ENCODE measurements around the gene AMOTL1. TPM values are rescaled to one million over a fixed set of nuclear protein-coding genes. Genes with fewer than 3 reads are reported as not detected.
A peak's percentile ranks its signal among the peaks of the same experiment; 100 is the strongest.

Gene AMOTL1
- polyA plus RNA-seq (2013), result 6.7 TPM

DNA sequence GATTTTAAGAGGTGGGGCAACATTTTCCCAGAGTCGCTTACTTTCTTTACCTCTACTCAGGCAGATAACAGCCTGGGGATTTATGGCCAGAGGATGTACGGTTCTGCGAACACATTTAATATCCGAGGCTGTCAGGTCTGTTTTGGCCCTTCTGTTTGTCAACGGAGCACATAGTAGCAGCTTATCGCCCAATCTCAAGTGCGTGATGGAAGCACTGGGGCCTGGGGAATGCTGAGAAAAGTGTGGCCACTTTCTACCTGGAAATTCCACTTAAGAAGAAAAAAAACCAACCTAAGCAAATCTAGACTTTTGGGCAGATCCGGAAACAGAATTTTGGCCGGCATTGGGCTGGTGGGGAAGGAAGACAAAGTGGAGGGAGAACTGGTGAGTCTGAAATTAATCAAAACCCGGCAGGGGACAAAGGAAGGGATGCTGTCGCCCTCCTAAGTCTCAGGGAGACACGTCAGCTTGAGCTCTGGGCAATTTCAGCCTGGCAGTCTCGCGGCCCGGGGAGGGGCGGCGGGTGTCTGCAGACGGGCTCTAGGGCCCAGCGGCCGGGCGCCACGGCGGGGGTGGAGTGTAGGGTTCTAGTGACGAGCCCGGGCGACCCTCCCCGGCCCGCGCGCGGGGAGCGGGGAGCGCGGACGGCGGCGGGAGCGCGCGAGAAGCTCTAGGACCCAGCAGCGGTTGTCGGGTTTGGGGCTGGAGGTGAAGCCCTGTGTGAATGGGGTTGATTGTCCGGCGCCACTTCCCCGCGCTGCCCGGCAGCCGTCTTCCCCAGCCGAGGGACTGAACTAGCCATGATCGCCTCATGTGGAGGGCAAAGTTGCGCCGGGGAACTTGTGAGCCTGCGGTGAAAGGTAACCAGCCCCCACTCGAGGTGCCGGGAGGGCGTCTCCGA lies at the start of gene AMOTL1:
TSS of gene AMOTL1 (plus strand) at position 656 of the 901 bp plus-strand sequence. CDS start at position 812, 156 bp downstream.
- CTCF ChIA-PET, result interaction anchor here (1.0 to 8.9 kb wide), 9 partner anchors 8 to 145 kb away, joined by 3 to 84 read pairs (median 3); no protein-coding TSS in a partner anchor
- Histone ChIP-seq H3K9me3 (ENCODE audit: control extremely low read depth in 1 of 5, control insufficient read depth in 4 of 5, insufficient read depth in 2 of 5, low read depth in 1 of 5, low read length in 4 of 5) (peaks cover 0 to 2% (median 0%) of the 10 kb centered on the region in 5 experiments), H3K4me3 (ENCODE audit: control insufficient read depth in 1 of 7, extremely low read depth in 1 of 7, insufficient read depth in 4 of 7, low read depth in 2 of 7, low read length in 6 of 7) (peak within 1 kb of the TSS; percentile 70 to 96 (median 82)), H3K36me3 (ENCODE audit: control insufficient read depth in 4 of 4, insufficient read depth in 4 of 4, low read length in 3 of 4) (no peaks in the 10 kb centered on the region), H3K4me1 (ENCODE audit: control extremely low read depth in 1 of 4, control insufficient read depth in 4 of 4, insufficient read depth in 4 of 4, low read length in 3 of 4) (peaks cover 0 to 20% (median 12%) of the 10 kb centered on the region in 4 experiments), H3K27me3 (replicated peaks in 2 of 5; ENCODE audit: control insufficient read depth in 4 of 5, insufficient read depth in 5 of 5, low read length in 4 of 5) (no peaks in the 10 kb centered on the region), H3K27ac (ENCODE audit: insufficient read depth in 1 of 2, low read depth in 1 of 2, low read length in 2 of 2, poor library complexity in 1 of 2, severe bottlenecking in 2 of 2) (peak within 1 kb of the TSS; percentile 55 to 72)
- POLR2A ChIA-PET, result interaction anchor here (0.6 to 1.3 kb wide), 3 partner anchors 11 to 59 kb away, joined by 3 to 4 read pairs (median 3); no protein-coding TSS in a partner anchor
- 2% methylated on average over 40 of the region's 57 CpGs for WGBS (ENCODE audit: insufficient coverage)
- peak; percentile 89 to 97 (median 94) for DNase-seq

GRCh38 chr11:94719876-94720275 lies 48.3 kb upstream of the AMOTL1 start:
- ChIA-PET CTCF (no interaction called here), POLR2A (no interaction called here)
- H3K27me3 ChIP-seq (replicated peaks in 2 of 5; ENCODE audit: control insufficient read depth in 4 of 5, insufficient read depth in 5 of 5, low read length in 4 of 5), result no peaks in the 10 kb centered on the region
- H3K4me3 ChIP-seq (ENCODE audit: control insufficient read depth in 1 of 7, extremely low read depth in 1 of 7, insufficient read depth in 4 of 7, low read depth in 2 of 7, low read length in 6 of 7), result no peak overlapping the region
- H3K9me3 ChIP-seq (ENCODE audit: control extremely low read depth in 1 of 5, control insufficient read depth in 4 of 5, insufficient read depth in 2 of 5, low read depth in 1 of 5, low read length in 4 of 5), result no peaks in the 10 kb centered on the region
- WGBS (ENCODE audit: insufficient coverage), result 100% methylated on average over 2 of the region's 3 CpGs
- DNase-seq, result no peak
- H3K4me1 ChIP-seq (ENCODE audit: control extremely low read depth in 1 of 4, control insufficient read depth in 4 of 4, insufficient read depth in 4 of 4, low read length in 3 of 4), result no peaks in the 10 kb centered on the region
- no peaks in the 10 kb centered on the region for H3K36me3 ChIP-seq (ENCODE audit: control insufficient read depth in 4 of 4, insufficient read depth in 4 of 4, low read length in 3 of 4)
- H3K27ac ChIP-seq (ENCODE audit: insufficient read depth in 1 of 2, low read depth in 1 of 2, low read length in 2 of 2, poor library complexity in 1 of 2, severe bottlenecking in 2 of 2), result no peak overlapping the region

- ChIA-PET CTCF (no interaction called here), POLR2A (no interaction called here)
- DNase-seq, result no peak
- H3K4me3 ChIP-seq (ENCODE audit: control insufficient read depth in 1 of 7, extremely low read depth in 1 of 7, insufficient read depth in 4 of 7, low read depth in 2 of 7, low read length in 6 of 7), result no peak overlapping the region
- H3K36me3 ChIP-seq (ENCODE audit: control insufficient read depth in 4 of 4, insufficient read depth in 4 of 4, low read length in 3 of 4), result no peaks in the 10 kb centered on the region
- H3K4me1 ChIP-seq (ENCODE audit: control extremely low read depth in 1 of 4, control insufficient read depth in 4 of 4, insufficient read depth in 4 of 4, low read length in 3 of 4), result no peaks in the 10 kb centered on the region
- no peaks in the 10 kb centered on the region for H3K9me3 ChIP-seq (ENCODE audit: control extremely low read depth in 1 of 5, control insufficient read depth in 4 of 5, insufficient read depth in 2 of 5, low read depth in 1 of 5, low read length in 4 of 5)
- H3K27me3 ChIP-seq (replicated peaks in 2 of 5; ENCODE audit: control insufficient read depth in 4 of 5, insufficient read depth in 5 of 5, low read length in 4 of 5), result no peaks in the 10 kb centered on the region
- no peak overlapping the region for H3K27ac ChIP-seq (ENCODE audit: insufficient read depth in 1 of 2, low read depth in 1 of 2, low read length in 2 of 2, poor library complexity in 1 of 2, severe bottlenecking in 2 of 2)
- WGBS (ENCODE audit: insufficient coverage), result 100% methylated on average over 1 of the region's 2 CpGs
These were observed 46.4 kb upstream of the AMOTL1 start for GRCh38 chr11:94721565-94722292.

GRCh38 chr11:94722735-94723134 lies 45.4 kb upstream of the AMOTL1 start:
- Histone ChIP-seq H3K9me3 (ENCODE audit: control extremely low read depth in 1 of 5, control insufficient read depth in 4 of 5, insufficient read depth in 2 of 5, low read depth in 1 of 5, low read length in 4 of 5) (no peaks in the 10 kb centered on the region), H3K27ac (ENCODE audit: insufficient read depth in 1 of 2, low read depth in 1 of 2, low read length in 2 of 2, poor library complexity in 1 of 2, severe bottlenecking in 2 of 2) (no peak overlapping the region), H3K36me3 (ENCODE audit: control insufficient read depth in 4 of 4, insufficient read depth in 4 of 4, low read length in 3 of 4) (no peaks in the 10 kb centered on the region), H3K4me1 (ENCODE audit: control extremely low read depth in 1 of 4, control insufficient read depth in 4 of 4, insufficient read depth in 4 of 4, low read length in 3 of 4) (no peaks in the 10 kb centered on the region), H3K4me3 (ENCODE audit: control insufficient read depth in 1 of 7, extremely low read depth in 1 of 7, insufficient read depth in 4 of 7, low read depth in 2 of 7, low read length in 6 of 7) (no peak overlapping the region), H3K27me3 (replicated peaks in 2 of 5; ENCODE audit: control insufficient read depth in 4 of 5, insufficient read depth in 5 of 5, low read length in 4 of 5) (no peaks in the 10 kb centered on the region)
- ChIA-PET POLR2A (no interaction called here), CTCF (interaction anchor here (1.8 kb wide), 1 partner anchor 18 kb away, joined by 4 read pairs; no protein-coding TSS in a partner anchor)
- DNase-seq, result no peak
- WGBS (ENCODE audit: insufficient coverage), result no CpG with 5 or more reads among the region's 1 CpG

- Histone ChIP-seq H3K27ac (ENCODE audit: insufficient read depth in 1 of 2, low read depth in 1 of 2, low read length in 2 of 2, poor library complexity in 1 of 2, severe bottlenecking in 2 of 2) (no peak overlapping the region), H3K36me3 (ENCODE audit: control insufficient read depth in 4 of 4, insufficient read depth in 4 of 4, low read length in 3 of 4) (no peaks in the 10 kb centered on the region), H3K9me3 (ENCODE audit: control extremely low read depth in 1 of 5, control insufficient read depth in 4 of 5, insufficient read depth in 2 of 5, low read depth in 1 of 5, low read length in 4 of 5) (no peaks in the 10 kb centered on the region), H3K4me3 (ENCODE audit: control insufficient read depth in 1 of 7, extremely low read depth in 1 of 7, insufficient read depth in 4 of 7, low read depth in 2 of 7, low read length in 6 of 7) (no peak overlapping the region), H3K27me3 (replicated peaks in 2 of 5; ENCODE audit: control insufficient read depth in 4 of 5, insufficient read depth in 5 of 5, low read length in 4 of 5) (no peaks in the 10 kb centered on the region), H3K4me1 (ENCODE audit: control extremely low read depth in 1 of 4, control insufficient read depth in 4 of 4, insufficient read depth in 4 of 4, low read length in 3 of 4) (no peaks in the 10 kb centered on the region)
- DNase-seq, result no peak
- ChIA-PET POLR2A (no interaction called here), CTCF (interaction anchor here (0.6 to 1.1 kb wide), 2 partner anchors 12 to 1483 kb away, joined by 3 read pairs; no protein-coding TSS in a partner anchor)
- WGBS (ENCODE audit: insufficient coverage), result 100% methylated on average over 2 of the region's 2 CpGs
These were observed 43.1 kb upstream of the AMOTL1 start for GRCh38 chr11:94725097-94725496.

GRCh38 chr11:94727819-94728218 lies 40.3 kb upstream of the AMOTL1 start:
- H3K36me3 ChIP-seq (ENCODE audit: control insufficient read depth in 4 of 4, insufficient read depth in 4 of 4, low read length in 3 of 4), result no peaks in the 10 kb centered on the region
- no peak overlapping the region for H3K27ac ChIP-seq (ENCODE audit: insufficient read depth in 1 of 2, low read depth in 1 of 2, low read length in 2 of 2, poor library complexity in 1 of 2, severe bottlenecking in 2 of 2)
- 100% methylated on average over 2 of the region's 2 CpGs for WGBS (ENCODE audit: insufficient coverage)
- peaks cover 0 to 3% (median 1%) of the 10 kb centered on the region in 4 experiments for H3K4me1 ChIP-seq (ENCODE audit: control extremely low read depth in 1 of 4, control insufficient read depth in 4 of 4, insufficient read depth in 4 of 4, low read length in 3 of 4)
- peaks cover 0 to 2% (median 0%) of the 10 kb centered on the region in 5 experiments for H3K27me3 ChIP-seq (replicated peaks in 2 of 5; ENCODE audit: control insufficient read depth in 4 of 5, insufficient read depth in 5 of 5, low read length in 4 of 5)
- DNase-seq, result no peak
- no peaks in the 10 kb centered on the region for H3K9me3 ChIP-seq (ENCODE audit: control extremely low read depth in 1 of 5, control insufficient read depth in 4 of 5, insufficient read depth in 2 of 5, low read depth in 1 of 5, low read length in 4 of 5)
- no peak overlapping the region for H3K4me3 ChIP-seq (ENCODE audit: control insufficient read depth in 1 of 7, extremely low read depth in 1 of 7, insufficient read depth in 4 of 7, low read depth in 2 of 7, low read length in 6 of 7)
- ChIA-PET CTCF (no interaction called here), POLR2A (no interaction called here)
